ENCODE data around the gene AFG1L.
A peak's percentile ranks its signal among the peaks of the same experiment; 100 is the strongest.
"Not testable (repeated sequence)": the region's sequence is repeated elsewhere in the genome, so short reads cannot be mapped to it uniquely, and the experiment has no call there.

AFG1L gene

DNA sequence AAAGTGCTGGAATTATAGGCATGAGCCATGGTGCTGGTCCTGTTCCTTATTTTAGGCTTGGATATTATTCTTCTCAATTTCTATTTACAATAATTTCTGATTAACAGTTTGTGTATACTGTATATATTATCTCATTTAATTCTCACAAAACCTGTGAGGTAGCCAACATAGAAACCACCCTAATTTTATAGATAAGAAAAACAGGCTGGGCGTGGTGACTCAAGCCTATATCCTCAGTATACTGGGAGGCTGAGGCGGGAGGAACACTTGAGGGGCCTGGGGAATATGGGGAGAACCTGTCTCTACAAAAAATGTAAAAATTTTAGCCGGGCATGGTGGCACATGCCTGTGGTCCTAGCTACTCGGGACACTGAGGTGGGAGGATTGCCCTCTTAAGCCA is 3.8 kb upstream of the AFG1L start:
- no peak for DNase-seq (ENCODE audit: low read depth)

DNA sequence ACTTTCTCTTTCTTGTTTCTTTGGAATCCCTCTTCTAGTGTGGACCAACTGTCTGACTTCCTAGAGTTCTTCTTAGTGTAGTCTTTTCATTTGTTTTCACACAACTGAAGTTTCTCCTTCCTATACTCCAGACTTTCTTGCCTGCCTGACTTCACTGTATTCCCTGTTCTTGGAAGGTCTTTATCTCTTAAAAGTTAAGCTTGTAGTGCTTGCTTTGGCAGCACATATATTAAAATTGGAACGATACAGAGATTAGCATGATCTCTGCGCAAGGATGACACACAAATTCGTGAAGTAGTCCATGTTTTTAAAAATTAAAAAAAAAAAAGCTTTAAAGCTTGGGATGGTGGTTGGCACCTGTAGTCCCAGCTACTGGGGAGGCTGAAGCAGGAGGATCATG is 2.3 kb upstream of the AFG1L start:
- DNase-seq (ENCODE audit: low read depth), result not testable (repeated sequence)

DNA sequence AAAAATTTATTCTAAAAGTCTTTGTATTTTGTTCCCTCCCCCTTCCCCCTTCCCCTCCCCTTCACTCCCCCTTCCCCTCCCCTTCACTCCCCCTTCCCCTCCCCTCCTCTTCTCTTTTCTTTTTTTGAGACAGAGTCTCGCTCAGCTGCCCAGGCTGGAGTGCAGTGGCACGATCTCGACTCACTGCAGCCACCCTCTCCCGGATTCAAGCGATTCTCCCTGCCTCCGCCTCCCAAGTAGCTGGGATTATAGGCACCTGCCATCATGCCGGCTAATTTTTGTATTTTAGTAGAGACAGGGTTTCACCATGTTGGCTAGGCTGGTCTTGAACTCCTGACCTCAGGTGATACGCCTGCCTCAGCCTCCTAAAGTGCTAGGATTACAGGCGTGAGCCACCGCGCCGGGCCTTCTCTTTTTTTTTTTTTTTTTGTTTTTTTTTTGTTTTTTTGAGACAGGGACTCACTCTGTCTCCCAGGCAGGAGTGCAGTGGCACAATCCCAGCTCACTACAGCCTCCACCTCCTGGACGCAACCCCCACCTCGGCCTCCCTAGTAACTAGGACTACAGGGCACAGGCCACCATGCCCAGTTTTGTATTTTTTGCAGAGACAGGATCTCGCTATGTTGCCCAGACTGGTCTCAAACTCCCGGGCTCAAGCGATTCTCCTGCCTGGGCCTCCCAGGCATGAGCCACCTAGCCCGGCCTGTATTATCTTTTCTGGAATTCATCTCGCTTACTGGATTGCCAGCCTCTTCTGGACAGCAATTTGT is 1.1 kb upstream of the AFG1L start:
- peak; percentile 25 for DNase-seq (ENCODE audit: low read depth)

DNA sequence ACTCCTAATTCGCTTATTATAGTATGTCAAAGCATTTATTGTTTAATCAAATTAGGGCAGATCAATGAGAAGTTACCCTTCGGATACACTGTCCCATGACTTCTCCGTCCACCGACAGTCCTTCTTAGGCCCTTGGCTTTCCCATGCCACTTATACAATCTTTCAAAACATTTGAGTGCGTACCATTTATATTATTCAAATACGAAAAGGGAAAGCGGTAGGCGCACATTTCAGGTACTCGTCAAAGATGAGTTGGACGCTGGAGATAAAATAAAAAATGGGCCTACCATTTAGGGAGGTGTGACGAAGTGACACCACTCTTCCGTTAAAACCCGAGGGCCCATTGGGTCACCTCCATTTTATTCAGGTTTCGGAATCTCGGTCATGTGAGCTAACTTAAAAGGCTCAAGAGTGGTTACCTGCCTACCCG is 542 bp upstream of the AFG1L start:
- no peak for DNase-seq (ENCODE audit: low read depth)

DNA sequence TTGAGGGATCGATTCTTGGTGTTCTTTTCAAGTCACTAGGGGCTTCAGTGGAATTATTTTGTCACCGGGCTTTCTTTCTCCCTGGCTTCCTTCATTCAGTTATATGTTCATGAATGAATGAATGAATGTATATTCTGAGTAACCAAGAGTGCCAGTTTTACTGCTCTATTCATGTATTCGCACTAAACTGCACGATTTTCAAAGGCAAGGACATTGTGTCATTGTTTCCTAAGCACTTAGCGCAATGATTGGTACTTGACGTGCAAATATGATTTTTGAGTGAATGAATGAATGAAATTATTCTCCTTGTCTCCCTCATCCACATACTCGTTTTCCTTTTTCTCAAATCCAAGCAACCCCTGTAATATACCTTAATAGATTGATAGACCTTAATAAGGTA is 822 bp downstream of the AFG1L start:
- no peak for DNase-seq (ENCODE audit: low read depth)

DNA sequence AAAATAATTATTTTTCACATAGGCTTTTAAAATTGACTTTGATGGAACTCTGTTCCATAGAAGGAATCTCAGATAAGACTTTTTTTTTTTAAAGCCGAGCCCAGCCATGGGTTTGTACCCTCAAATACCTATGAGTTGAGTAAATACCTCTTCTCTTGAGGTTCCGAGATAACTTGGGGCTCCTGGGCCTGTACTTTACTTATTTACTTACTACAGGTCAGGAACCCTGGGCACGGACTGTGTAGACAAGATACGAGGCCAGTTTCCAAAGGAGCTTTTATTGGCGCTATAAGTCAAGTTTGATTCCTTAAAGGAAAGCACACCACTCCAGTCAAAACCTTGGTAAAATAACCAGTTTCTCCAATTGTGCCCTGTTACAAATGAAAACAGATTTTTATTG is 7.5 kb downstream of the AFG1L start:
- DNase-seq (ENCODE audit: low read depth), result no peak

DNA sequence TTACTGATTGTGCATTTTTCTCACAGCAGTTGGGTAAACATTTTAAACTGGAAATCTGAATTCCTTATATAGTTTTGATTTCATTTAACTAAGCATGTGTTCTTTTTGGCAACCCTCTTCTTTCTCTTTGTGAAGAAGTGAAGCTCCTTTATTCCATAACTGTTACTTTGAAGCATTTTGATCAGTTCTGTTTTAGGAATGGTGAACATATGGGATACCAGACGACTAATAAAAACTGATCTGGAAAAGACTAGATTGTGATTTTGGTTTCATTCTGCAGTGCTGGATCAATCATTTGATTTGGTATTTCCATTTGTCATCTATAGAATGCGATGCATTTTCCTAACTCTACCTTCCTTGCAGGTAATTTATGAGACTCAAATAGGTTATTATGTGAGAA is 9.8 kb downstream of the AFG1L start:
- DNase-seq (ENCODE audit: low read depth), result no peak

DNA sequence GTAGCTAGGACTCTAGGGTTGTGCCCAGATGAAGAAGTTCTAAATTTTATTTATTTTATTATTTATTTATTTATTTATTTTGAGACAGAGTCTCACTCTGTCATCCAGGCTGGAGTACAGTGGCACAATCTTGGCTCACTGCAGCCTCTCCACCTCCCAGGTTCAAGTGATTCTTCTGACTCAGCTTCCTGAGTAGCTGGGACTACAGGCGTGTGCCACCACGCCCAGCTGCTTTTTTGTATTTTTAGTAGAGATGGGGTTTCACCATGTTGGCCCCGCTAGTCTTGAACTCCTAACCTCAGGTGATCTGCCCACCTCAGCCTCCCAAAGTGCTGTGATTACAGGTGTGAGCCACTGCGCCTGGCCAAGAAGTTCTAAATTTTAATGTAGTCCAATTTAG is 13.8 kb downstream of the AFG1L start:
- DNase-seq (ENCODE audit: low read depth), result not testable (repeated sequence)

DNA sequence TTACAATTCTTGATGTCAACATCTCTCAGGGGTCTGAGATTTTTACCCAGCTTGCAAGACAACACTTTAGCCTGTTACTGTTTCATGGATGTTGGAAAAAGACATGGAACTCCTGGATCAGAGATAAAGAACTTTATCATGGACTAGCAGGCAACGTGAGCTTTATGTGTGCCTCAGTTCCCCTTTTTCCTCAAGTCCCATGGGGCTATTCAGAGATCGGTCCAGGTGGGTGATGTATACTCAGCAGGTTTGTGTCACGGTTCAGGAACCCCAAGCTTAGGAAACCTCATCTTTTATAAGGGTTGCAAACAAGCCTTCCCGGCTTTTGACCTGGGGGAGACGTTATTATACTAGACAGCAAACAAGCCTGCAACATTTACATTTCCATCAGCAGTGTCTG is 15.0 kb downstream of the AFG1L start:
- DNase-seq (ENCODE audit: low read depth), result no peak

DNA sequence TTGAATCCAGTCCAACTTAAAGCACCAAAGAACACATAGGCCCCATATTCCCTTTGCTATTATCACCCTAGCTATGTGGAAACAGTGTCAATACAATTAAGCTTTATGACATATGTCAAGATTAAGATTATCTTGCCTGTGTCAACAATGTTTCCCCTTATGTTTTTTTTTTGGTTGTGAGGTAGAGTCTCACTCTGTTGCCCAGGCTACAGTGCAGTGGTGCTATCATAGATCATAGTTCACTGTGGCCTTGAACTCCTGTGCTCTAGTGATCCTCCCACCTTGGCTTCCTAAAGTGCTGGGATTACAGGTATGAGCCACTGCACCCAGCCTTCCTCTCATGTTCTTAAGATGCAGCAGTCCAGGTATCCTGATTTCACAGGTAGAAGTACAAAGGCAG is 17.8 kb downstream of the AFG1L start:
- DNase-seq (ENCODE audit: low read depth), result no peak

DNA sequence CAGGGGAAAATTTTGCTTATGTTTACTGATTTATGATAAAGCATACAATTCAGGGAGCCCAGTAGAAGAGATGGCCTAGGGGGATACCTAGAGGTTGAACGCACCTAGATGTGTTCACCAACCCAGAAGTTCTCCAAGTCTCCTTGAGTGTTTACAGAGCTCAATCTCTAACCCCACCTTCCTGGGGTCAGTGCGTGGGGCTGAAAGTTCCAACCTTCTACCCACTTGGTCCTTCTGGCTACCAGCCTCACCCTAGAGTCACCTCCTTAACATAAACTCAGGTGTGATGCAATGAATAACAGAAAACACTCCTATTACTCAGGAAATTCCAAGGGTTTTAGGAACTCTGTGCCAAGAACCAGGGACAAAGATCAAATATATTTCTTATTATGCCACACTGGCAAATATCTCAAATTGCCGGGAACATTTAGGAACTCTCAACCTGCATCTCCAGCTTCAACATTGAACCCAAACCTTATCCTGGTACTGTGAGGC is 26.4 kb downstream of the AFG1L start:
- DNase-seq (ENCODE audit: low read depth), result no peak

DNA sequence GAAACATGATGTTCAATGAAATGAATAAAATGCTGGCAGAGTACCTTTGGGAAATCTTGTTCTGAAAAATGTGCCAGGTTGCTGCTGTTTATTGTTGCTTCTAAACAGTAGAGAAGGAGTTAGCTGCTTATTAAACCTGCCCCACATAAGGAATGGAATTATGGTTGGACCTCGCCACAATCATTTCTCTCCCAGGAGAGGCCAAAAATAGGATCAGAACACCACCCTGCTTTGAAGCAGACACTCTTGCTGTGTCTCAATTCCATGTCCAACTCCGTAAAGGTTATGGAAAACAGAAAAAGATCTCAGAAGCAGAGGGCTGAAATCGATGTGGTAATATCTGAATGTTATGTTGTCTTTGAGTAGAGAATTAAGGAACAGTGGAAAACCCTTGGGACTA is 27.9 kb downstream of the AFG1L start:
- no peak for DNase-seq (ENCODE audit: low read depth)

DNA sequence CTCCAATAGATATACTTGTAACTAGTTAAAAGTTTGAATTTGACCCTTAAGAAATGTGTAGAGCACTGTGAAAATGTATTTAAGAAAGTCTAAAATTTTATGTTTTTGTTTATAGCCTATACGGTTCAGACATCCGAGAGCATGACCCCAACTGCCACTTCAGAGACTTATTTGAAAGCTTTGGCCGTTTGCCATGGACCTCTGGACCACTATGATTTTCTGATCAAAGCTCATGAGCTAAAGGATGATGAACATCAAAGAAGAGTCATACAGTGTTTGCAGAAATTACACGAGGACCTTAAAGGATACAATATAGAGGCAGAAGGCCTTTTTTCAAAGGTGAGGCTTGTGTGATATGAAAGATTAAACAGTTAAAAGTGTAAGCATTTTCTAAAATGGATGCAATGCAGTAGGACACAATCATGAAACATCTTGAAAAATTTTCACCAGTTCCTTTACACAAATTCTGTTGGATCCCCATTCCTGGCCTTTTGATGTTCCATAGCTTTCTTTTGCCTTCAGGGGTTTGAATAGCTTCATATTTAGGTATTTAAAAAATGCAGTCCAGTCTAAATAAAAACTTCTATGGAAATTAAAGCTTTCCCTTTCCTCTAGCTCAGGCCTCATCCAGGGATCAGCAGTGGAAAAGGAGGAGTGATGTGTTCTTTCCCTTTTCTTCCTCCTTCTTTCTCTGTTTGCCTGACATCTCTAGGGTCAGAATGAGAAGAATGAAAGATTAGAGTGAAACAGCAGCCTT is 29.0 kb downstream of the AFG1L start:
- DNase-seq (ENCODE audit: low read depth), result no peak

DNA sequence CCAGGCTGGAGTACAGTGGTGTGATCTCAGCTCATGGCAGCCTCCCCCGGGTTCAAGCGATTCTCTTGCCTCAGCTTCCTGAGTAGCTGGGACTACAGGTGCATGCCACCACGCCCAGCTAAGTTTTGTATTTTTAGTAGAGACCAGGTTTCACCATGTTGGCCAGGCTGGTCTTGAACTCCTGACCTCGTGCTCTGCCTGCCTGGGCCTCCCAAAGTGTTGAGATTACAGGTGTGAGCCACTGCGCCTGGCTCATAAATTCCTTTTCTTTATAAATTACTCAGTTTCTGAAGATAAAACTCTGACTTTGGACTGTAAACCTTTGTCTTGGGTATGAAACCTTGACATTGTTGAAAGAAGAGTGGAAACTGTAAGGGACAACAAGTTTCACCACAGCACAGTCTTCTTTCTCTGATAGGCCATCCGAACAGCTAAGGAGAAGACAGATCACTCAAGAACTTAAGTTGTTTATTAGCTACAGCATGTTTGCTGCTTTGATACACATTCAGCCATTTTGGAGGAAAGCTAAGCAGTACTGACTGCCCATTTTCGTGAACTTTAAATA is 35.4 kb downstream of the AFG1L start:
- DNase-seq (ENCODE audit: low read depth), result not testable (repeated sequence)

DNA sequence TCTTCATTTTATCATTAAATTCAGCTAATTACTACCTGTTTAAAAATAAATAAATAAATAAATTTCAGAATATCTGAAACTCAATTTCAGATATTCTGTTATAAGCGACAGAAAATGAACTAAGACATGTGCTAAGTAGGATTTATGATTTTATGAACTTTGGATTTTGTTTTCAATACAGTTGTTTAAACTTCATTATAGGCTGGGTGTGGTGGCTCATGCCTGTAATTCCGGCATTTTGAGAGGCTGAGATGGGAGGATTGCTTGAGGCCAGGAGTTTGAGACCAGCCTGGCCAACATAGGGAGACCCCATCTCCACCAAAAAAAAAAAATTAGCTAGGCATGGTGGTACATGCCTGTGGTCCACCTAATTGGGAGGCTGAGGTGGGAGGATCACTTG is 36.0 kb downstream of the AFG1L start:
- no peak for DNase-seq (ENCODE audit: low read depth)

DNA sequence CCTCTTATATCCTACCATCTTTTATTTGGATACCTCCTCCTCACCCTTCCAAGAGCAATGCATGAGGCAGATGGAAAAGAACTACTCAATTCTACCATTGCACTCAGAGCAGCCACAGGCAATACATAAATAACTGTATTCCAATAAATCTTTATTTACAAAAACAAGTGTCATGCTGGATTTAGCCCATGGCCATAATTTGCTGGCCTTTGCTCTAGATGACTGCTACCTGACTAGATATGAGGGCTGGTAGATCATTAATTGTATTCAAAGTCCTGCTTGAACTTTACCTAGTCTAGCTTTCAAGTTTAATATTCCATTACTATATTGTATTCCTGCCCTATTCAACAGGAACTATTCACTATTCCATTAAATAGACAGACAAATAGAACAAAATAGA is 37.1 kb downstream of the AFG1L start:
- DNase-seq (ENCODE audit: low read depth), result no peak

DNA sequence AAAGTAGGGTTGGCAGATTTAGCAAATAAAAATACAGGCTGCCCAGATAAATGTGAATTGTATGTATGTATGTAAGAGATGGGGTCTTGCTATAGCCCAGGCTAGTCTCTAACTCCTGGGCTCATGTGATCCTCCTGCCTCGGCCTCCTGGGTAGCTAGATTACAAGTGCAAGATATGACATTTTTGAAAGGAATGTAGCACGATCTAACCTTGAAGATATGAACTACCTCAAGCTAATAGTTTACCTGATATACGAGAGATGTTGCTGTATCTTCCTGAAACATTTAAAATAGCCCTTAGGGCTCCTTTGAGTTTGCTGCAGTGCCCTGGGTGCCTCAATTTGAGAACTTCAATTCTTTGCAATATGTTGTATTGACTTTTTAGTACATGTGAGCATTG is 42.1 kb downstream of the AFG1L start:
- DNase-seq (ENCODE audit: low read depth), result no peak

DNA sequence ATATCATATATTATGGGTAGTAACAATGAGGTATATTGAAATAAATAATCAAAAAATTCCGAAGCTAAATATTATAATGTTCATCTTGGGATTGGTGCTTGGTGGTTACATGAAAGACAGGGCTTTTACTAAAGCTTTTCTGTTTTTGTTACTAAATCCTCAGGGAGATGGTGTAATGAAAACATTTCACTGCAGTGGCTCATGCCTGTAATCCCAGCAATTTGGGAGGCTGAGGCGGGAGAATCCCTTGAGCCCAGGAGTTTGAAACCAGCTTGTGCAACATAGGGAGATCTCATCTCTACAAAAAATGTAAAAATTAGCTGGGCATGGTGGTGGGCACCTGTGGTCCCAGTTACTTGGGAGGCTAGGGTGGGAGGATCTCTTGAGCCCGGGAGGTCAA is 42.9 kb downstream of the AFG1L start:
- DNase-seq (ENCODE audit: low read depth), result no peak

DNA sequence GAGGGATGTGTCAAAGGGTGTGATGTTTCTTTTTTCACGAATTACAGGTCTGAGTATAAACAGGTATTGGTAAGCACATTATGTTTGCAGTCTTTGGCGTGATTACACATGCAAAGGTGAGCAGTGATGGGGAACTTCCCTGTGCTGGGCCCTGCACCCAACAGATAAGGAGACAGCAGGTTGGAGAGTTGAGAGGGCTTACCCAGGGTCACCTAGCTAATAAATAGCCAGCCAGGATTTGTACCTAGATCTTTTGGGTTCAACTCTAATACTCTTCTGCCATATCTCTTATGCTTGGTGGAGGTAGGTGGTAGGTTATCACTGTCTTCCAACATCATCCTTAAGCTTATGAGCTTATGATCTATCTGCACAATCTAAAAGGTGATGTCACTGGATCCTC is 46.5 kb downstream of the AFG1L start:
- DNase-seq (ENCODE audit: low read depth), result no peak

DNA sequence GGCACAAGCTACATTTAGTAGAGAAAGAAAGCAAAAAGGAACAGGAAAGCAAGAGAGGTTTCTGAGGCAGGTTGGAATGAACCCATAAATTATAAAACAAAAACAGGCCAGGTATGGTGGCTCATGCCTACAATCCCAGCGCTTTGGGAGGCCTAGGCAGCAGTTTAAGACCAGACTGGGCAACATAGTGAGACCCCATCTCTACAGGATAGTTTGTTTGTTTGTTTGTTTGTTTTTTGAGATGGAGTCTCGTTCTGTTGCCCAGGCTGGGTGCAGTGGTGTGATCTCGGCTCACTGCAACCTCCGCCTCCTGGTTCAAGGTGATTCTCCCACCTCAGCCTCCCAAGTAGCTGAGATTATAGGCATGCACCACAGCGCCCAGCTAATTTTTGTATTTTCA is 49.0 kb downstream of the AFG1L start:
- DNase-seq (ENCODE audit: low read depth), result no peak

DNA sequence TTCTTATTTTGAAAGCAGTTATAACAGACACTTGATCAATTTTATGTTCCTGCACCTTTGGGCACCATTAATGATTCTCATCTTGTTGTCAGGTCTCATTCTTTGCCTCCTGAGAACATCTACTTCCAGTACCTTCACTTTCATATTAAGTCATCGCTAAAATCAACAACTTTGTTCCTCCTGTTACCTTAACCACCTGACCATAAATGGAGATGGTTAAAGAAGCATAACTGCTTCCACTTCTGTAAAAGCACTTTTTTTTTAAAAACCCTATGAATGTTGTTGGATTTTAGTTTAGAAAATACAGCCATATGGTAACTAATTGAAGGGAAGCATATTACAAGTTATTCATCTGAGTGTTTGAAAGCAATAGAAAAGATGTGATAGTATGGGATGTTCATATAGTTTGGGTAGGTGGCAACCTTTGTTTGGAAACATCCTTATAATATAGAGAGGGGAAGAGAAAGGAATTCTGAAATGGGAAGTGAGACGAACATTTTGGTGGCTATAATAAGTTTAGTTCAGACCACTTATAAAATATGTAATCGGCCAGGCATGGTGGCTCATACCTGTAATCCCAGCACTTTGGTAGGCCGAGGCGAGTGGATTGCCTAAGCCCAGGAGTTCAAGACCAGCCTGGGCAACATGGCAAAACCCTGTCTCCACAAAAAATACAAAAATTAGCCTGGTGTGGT is 53.9 kb downstream of the AFG1L start:
- DNase-seq (ENCODE audit: low read depth), result no peak

DNA sequence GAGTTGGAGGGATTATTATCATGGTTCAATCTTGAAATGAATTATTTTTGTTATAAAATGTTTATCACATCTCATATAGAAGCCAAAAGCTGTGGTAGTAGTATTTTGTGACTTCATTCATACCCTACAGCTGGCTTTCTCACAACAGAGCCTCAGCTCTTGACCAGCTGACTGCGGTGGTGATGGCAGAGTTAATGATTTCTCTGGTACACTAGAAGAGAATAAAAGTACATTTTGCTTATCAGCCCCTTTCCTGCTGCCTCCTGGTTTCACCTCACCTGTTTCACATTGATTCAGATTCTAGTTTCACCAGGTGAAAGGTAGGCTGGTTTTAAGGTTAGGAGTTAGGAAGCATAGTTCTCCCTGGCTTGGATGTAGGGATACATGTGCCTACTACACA is 55.7 kb downstream of the AFG1L start:
- DNase-seq (ENCODE audit: low read depth), result no peak

DNA sequence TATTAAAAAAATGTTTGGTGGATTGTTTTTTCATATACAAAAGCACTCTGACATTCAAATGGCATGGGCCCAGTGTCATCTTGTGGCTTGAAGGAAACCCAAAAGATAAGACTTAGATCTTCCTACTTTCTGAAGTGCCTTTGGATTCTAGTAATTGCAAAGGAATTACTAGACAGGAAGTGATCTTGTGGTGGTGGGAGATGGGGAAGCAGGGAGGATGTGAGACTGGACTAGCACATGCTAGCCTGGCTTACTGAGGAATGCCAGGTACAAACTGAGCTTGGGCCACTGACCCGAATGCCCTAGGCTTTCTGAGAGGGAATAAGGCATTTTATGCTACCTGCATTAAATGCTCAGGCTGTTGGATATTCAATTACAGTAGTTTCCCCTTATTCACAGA is 59.0 kb downstream of the AFG1L start:
- no peak for DNase-seq (ENCODE audit: low read depth)
